ENCODE measurements around the gene TMEM37. TPM values are rescaled to one million over a fixed set of nuclear protein-coding genes. Genes with fewer than 3 reads are reported as not detected.

Gene TMEM37
- total and polyA plus RNA-seq, 2 of the 13 experiments (the other 11 are each of a cell fraction or from before 2014, with no cell fraction given) = 37.7 to 115 TPM

- TF ChIP-seq LRRFIP1 (CRISPR knock-in tag; conservative IDR thresholded peaks at IDR 0.05) = no peak
- TF ChIP-seq RBM39 (IDR thresholded peaks at IDR 0.05; ENCODE audit: low read depth, low read length, poor library complexity, severe bottlenecking) = no peak
- 0 out of 2 replicates have a peak, but pooled peaks have one; percentile 17 for TF ChIP-seq ZNF564 (CRISPR knock-in tag; IDR thresholded peaks at IDR 0.05)
- no peak for TF ChIP-seq SMAD3 (CRISPR knock-in tag; IDR thresholded peaks at IDR 0.05)
- TF ChIP-seq DBP (CRISPR knock-in tag; IDR thresholded peaks at IDR 0.05; ENCODE audit: not compliant biosample characterization) = peak; percentile 74
- peak; percentile 9 for TF ChIP-seq ZMAT3 (CRISPR knock-in tag; conservative IDR thresholded peaks at IDR 0.05)
- TF ChIP-seq TCF7 (IDR thresholded peaks at IDR 0.05; ENCODE audit: low read depth) = no peak
- TF ChIP-seq ARID3A (IDR thresholded peaks at IDR 0.05; ENCODE audit: low read depth, low read length) = 0 out of 2 replicates have a peak, but pooled peaks have one; percentile 34
- 0 out of 2 replicates have a peak, but pooled peaks have one; percentile 54 for TF ChIP-seq SNAPC2 (CRISPR knock-in tag; IDR thresholded peaks at IDR 0.05)
- 0 out of 2 replicates have a peak, but pooled peaks have one; percentile 59 for TF ChIP-seq ZNF784 (CRISPR knock-in tag; IDR thresholded peaks at IDR 0.05; ENCODE audit: borderline replicate concordance)
- no peak for TF ChIP-seq MTA3 (CRISPR knock-in tag; IDR thresholded peaks at IDR 0.05)
- peak; percentile 81; the same call in 1 of the 2 replicates for TF ChIP-seq ZNF501 (CRISPR knock-in tag; IDR thresholded peaks at IDR 0.05)
- TF ChIP-seq RXRA (CRISPR knock-in tag; IDR thresholded peaks at IDR 0.05) = peak; percentile 33; the same call in 1 of the 2 replicates
- TF ChIP-seq CREB1 (IDR thresholded peaks at IDR 0.05) = no peak
- peak; percentile 85; the same call in 1 of the 2 replicates for TF ChIP-seq CREB1 (CRISPR knock-in tag; IDR thresholded peaks at IDR 0.05)
- TF ChIP-seq ZSCAN31 (CRISPR knock-in tag; IDR thresholded peaks at IDR 0.05; ENCODE audit: low read depth) = peak; percentile 91; the same call in 1 of the 2 replicates
- TF ChIP-seq ZSCAN5A (CRISPR knock-in tag; IDR thresholded peaks at IDR 0.05; ENCODE audit: borderline replicate concordance) = peak; percentile 48; the same call in 1 of the 2 replicates
- peak; percentile 64 for TF ChIP-seq DPF2 (CRISPR knock-in tag; IDR thresholded peaks at IDR 0.05; ENCODE audit: borderline replicate concordance, low read depth)
- TF ChIP-seq PHF21A (CRISPR knock-in tag; IDR thresholded peaks at IDR 0.05) = peak; percentile 91; the same call in 1 of the 2 replicates
- no peak for TF ChIP-seq CC2D1A (CRISPR knock-in tag; IDR thresholded peaks at IDR 0.05)
- TF ChIP-seq ZNF547 (CRISPR knock-in tag; IDR thresholded peaks at IDR 0.05) = 0 out of 2 replicates have a peak, but pooled peaks have one; percentile 50
- TF ChIP-seq ERF (CRISPR knock-in tag; IDR thresholded peaks at IDR 0.05) = peak; percentile 65; the same call in 1 of the 2 replicates
Observed at GRCh38 chr2:119487434-119488244, 56.0 kb downstream of the TMEM37 start (continued).

Measured in HepG2 (cell line).